ENCODE measurements around the gene VCPKMT. TPM values are rescaled to one million over a fixed set of nuclear protein-coding genes. Genes with fewer than 3 reads are reported as not detected.
A peak's percentile ranks its signal among the peaks of the same experiment; 100 is the strongest.

VCPKMT gene
- total and polyA plus RNA-seq, 2 experiments from 2014 or later = 4.8 to 10.7 TPM

GRCh38 chr14:50061664-50062437 is 54.5 kb downstream of the VCPKMT start:
- DNase-seq (ENCODE audit: low read depth in 1 of 2, low spot score in 1 of 2) = peak; percentile 38 to 41
- Histone ChIP-seq H3K4me1 (ENCODE audit: low read depth) (no peaks in the 10 kb centered on the region), H3K36me3 (no peaks in the 10 kb centered on the region), H3K4me3 (no peak overlapping the region), H3K9me3 (ENCODE audit: low read depth) (no peaks in the 10 kb centered on the region), H3K27me3 (no peaks in the 10 kb centered on the region), H3K27ac (peak overlapping the region; percentile 56)
- TF ChIP-seq CTCF (IDR thresholded peaks at IDR 0.05; ENCODE audit: low read depth, low read length) = no peak

- no peaks in the 10 kb centered on the region for H3K27me3 ChIP-seq
- H3K27ac ChIP-seq = peak overlapping the region; percentile 56
- H3K4me3 ChIP-seq = no peak overlapping the region
- H3K4me1 ChIP-seq (ENCODE audit: low read depth) = no peaks in the 10 kb centered on the region
- DNase-seq (ENCODE audit: low read depth in 1 of 2, low spot score in 1 of 2) = peak in 1 of 2 donors; percentile 96
- peak; percentile 28 for TF ChIP-seq CTCF (IDR thresholded peaks at IDR 0.05; ENCODE audit: low read depth, low read length)
- H3K9me3 ChIP-seq (ENCODE audit: low read depth) = no peaks in the 10 kb centered on the region
- no peaks in the 10 kb centered on the region for H3K36me3 ChIP-seq
Observed at GRCh38 chr14:50060871-50061663, 55.3 kb downstream of the VCPKMT start.

- Histone ChIP-seq H3K36me3 (no peaks in the 10 kb centered on the region), H3K27ac (no peak overlapping the region), H3K4me3 (no peak overlapping the region), H3K4me1 (ENCODE audit: low read depth) (no peaks in the 10 kb centered on the region), H3K9me3 (ENCODE audit: low read depth) (no peaks in the 10 kb centered on the region), H3K27me3 (no peaks in the 10 kb centered on the region)
- no peak for DNase-seq (ENCODE audit: low read depth in 1 of 2, low spot score in 1 of 2)
- TF ChIP-seq CTCF (IDR thresholded peaks at IDR 0.05; ENCODE audit: low read depth, low read length) = no peak
Observed at GRCh38 chr14:50059763-50060616, 56.4 kb downstream of the VCPKMT start.

Other genes starting within 250 kb of the VCPKMT start
- gene ARF6, start 223.5 kb downstream of the VCPKMT start, total RNA-seq = 22.5 and 23.3 TPM in 2 replicates
- 27.8 and 28.4 TPM in 2 replicates for gene ARF6, start 223.5 kb downstream of the VCPKMT start, polyA plus RNA-seq
- 10.1 and 14.3 TPM in 2 replicates for gene SOS2, start 115.0 kb upstream of the VCPKMT start, total RNA-seq
- 11.8 and 15.4 TPM in 2 replicates for gene SOS2, start 115.0 kb upstream of the VCPKMT start, polyA plus RNA-seq
- 13.8 and 14.4 TPM in 2 replicates for gene L2HGDH, start 195.7 kb upstream of the VCPKMT start, total RNA-seq
- 9.4 and 18.3 TPM in 2 replicates for gene L2HGDH, start 195.7 kb upstream of the VCPKMT start, polyA plus RNA-seq
- 8.5 and 17.7 TPM in 2 replicates for gene DMAC2L, start 195.8 kb upstream of the VCPKMT start, total RNA-seq
- gene DMAC2L, start 195.8 kb upstream of the VCPKMT start, polyA plus RNA-seq = 27.5 and 33.3 TPM in 2 replicates

All from cardiac muscle cell (in vitro differentiated cells and primary cell).